GM23338 (cell line): Measurements from ENCODE around the gene GDPD5.

ENCODE experiments used
- CREB1 ChIP-seq: fragments of 250-450 bp; sonication (Bioruptor Pico); IDR thresholded peaks from 2 replicates; pipeline ENCODE4 v1.5.0; 2020; ENCODE audit warnings: low read depth, mild to moderate bottlenecking, moderate library complexity
- EZH2 ChIP-seq: fragments of 200-600 bp; sonication (generic); IDR thresholded peaks from one replicate; pipeline ENCODE4 v1.8.0; 2017; ENCODE audit warnings: antibody characterized with exemption, mild to moderate bottlenecking, low read depth; ENCODE audit not compliant: unreplicated experiment
- EZH2phosphoT487 ChIP-seq: fragments of 200-600 bp; sonication (generic); IDR thresholded peaks from one replicate; pipeline ENCODE4 v1.8.1; 2018; ENCODE audit warnings: antibody characterized with exemption; ENCODE audit not compliant: unreplicated experiment
- JUNB ChIP-seq: IDR thresholded peaks from one replicate; pipeline ENCODE4 v1.6.1; 2016; ENCODE audit warnings: antibody characterized with exemption; ENCODE audit not compliant: unreplicated experiment
- NANOG ChIP-seq: IDR thresholded peaks from 2 replicates; pipeline ENCODE4 v1.6.1; 2016; ENCODE audit warnings: antibody characterized with exemption, borderline replicate concordance
- POLR2AphosphoS5 ChIP-seq: IDR thresholded peaks from 2 replicates; pipeline ENCODE4 v1.6.1; 2016; ENCODE audit warnings: antibody characterized with exemption, low read depth
- STAT1 ChIP-seq: IDR thresholded peaks from one replicate; pipeline ENCODE4 v1.6.1; 2016; ENCODE audit warnings: antibody characterized with exemption; ENCODE audit not compliant: unreplicated experiment
- TF ChIP-seq, protein P1 (sequence below), 2 experiments: fragments of 200-600 bp in 1 of 2; sonication (generic) in 1 of 2; conservative IDR thresholded peaks; 2 replicates each; pipeline versions ENCODE4 v1.5.1 to v1.6.1; 2016 to 2017; ENCODE audit warnings: antibody characterized with exemption in 2 of 2, low read depth in 2 of 2, mild to moderate bottlenecking in 2 of 2, moderate library complexity in 1 of 2
- TF ChIP-seq, protein P2 (sequence below): IDR thresholded peaks from one replicate; pipeline ENCODE4 v1.6.1; 2018; ENCODE audit warnings: antibody characterized with exemption; ENCODE audit not compliant: unreplicated experiment

DNA sequence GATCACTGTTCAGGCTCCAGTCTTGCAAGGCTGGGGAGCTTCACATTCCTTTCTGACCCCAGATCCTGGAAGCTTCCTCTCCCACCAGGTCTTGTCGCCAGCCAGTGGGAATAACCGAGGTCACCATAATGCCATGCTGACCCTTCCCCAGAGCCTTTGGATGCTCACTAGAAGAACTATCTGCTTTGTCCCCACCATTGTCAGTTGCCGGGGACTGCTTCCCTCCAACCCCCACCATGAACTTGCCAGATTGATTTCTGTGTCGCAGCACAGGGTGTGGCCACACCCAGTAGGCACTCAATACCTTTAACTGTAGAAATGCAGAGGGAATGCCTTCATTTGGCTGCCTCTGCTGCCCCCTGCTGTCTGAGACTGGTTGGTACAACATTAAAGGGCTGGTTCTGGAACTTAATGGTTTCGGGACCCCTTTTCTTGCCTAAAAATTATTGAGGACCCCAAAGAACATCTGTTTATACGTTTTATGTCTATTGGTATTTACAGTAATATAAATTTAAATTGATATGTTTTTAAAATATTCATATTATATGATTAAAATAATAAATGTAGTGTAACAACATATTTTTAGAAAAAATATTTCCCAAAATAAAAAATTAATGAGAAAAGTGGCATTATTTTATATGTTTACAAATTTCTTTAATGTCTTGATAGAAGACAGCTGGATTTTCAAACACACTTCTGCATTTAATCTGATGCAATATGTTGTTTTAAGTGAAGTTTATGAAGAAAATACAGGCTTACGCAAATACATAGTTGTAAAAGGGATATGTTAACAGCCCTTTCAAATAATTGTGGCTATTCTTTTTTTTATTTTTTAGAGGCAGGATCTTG, 6.7 kb upstream of the GDPD5 start:
- TF ChIP-seq STAT1 (no peak), EZH2 (no peak), EZH2phosphoT487 (no peak), POLR2AphosphoS5 (no peak), JUNB (no peak), NANOG (no peak), CREB1 (CRISPR knock-in tag) (no peak)
- TF ChIP-seq, protein P1, sequence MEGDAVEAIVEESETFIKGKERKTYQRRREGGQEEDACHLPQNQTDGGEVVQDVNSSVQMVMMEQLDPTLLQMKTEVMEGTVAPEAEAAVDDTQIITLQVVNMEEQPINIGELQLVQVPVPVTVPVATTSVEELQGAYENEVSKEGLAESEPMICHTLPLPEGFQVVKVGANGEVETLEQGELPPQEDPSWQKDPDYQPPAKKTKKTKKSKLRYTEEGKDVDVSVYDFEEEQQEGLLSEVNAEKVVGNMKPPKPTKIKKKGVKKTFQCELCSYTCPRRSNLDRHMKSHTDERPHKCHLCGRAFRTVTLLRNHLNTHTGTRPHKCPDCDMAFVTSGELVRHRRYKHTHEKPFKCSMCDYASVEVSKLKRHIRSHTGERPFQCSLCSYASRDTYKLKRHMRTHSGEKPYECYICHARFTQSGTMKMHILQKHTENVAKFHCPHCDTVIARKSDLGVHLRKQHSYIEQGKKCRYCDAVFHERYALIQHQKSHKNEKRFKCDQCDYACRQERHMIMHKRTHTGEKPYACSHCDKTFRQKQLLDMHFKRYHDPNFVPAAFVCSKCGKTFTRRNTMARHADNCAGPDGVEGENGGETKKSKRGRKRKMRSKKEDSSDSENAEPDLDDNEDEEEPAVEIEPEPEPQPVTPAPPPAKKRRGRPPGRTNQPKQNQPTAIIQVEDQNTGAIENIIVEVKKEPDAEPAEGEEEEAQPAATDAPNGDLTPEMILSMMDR (conservative IDR thresholded peaks at IDR 0.05; ENCODE audit: low read depth in 2 of 2) = peak; percentile 92 to 97
- TF ChIP-seq, protein P2, sequence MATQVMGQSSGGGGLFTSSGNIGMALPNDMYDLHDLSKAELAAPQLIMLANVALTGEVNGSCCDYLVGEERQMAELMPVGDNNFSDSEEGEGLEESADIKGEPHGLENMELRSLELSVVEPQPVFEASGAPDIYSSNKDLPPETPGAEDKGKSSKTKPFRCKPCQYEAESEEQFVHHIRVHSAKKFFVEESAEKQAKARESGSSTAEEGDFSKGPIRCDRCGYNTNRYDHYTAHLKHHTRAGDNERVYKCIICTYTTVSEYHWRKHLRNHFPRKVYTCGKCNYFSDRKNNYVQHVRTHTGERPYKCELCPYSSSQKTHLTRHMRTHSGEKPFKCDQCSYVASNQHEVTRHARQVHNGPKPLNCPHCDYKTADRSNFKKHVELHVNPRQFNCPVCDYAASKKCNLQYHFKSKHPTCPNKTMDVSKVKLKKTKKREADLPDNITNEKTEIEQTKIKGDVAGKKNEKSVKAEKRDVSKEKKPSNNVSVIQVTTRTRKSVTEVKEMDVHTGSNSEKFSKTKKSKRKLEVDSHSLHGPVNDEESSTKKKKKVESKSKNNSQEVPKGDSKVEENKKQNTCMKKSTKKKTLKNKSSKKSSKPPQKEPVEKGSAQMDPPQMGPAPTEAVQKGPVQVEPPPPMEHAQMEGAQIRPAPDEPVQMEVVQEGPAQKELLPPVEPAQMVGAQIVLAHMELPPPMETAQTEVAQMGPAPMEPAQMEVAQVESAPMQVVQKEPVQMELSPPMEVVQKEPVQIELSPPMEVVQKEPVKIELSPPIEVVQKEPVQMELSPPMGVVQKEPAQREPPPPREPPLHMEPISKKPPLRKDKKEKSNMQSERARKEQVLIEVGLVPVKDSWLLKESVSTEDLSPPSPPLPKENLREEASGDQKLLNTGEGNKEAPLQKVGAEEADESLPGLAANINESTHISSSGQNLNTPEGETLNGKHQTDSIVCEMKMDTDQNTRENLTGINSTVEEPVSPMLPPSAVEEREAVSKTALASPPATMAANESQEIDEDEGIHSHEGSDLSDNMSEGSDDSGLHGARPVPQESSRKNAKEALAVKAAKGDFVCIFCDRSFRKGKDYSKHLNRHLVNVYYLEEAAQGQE = no peak
